ENCODE measurements around the gene ITPR1. TPM values are rescaled to one million over a fixed set of nuclear protein-coding genes. Genes with fewer than 3 reads are reported as not detected.
A peak's percentile ranks its signal among the peaks of the same experiment; 100 is the strongest.

Gene ITPR1
- polyA plus RNA-seq, 1 of the 3 experiments (the other 2 are of a cell fraction), result 5.9 TPM

- TF ChIP-seq ZBTB33 (IDR thresholded peaks at IDR 0.05; ENCODE audit: borderline replicate concordance, low read depth) (no peak), TEAD4 (IDR thresholded peaks at IDR 0.05; ENCODE audit: borderline replicate concordance, insufficient read depth) (no peak), RXRA (IDR thresholded peaks at IDR 0.05; ENCODE audit: borderline replicate concordance, low read depth) (no peak), TAF1 (IDR thresholded peaks at IDR 0.05; ENCODE audit: borderline replicate concordance, low read depth, low read length) (no peak), FOXJ3 (CRISPR knock-in tag; IDR thresholded peaks at IDR 0.05) (no peak), SMC3 (IDR thresholded peaks at IDR 0.05; ENCODE audit: low read depth, low read length) (no peak), GATA2 (CRISPR knock-in tag; IDR thresholded peaks at IDR 0.05) (no peak), RFX5 (IDR thresholded peaks at IDR 0.05; ENCODE audit: low read length) (no peak), POLR2AphosphoS5 (IDR thresholded peaks at IDR 0.05; ENCODE audit: low read depth, low read length) (no peak; the same call in 1 of the 2 replicates), RAD21 (IDR thresholded peaks at IDR 0.05; ENCODE audit: low read length) (no peak), NFIC (IDR thresholded peaks at IDR 0.05; ENCODE audit: borderline replicate concordance) (peak; percentile 70)
Measured at GRCh38 chr3:4751502-4752101, 258.5 kb downstream of the ITPR1 start (continued).

GRCh38 chr3:4752201-4753072 lies 259.3 kb downstream of the ITPR1 start:
- H3K4me1 ChIP-seq (ENCODE audit: control insufficient read depth in 1 of 2, insufficient read depth in 2 of 2, low read depth in 1 of 2, low read length in 1 of 2), result peaks cover 10 to 19% of the 10 kb centered on the region in 2 experiments

More at GRCh38 chr3:4752201-4753072, 259.3 kb downstream of the ITPR1 start:
- ChIA-PET CTCF (interaction anchor here (1.0 kb wide), 1 partner anchor 229 kb away, joined by 3 read pairs; no protein-coding TSS in a partner anchor), POLR2A (no interaction called here)
- H4K20me1 ChIP-seq (ENCODE audit: insufficient read depth), result no peaks in the 10 kb centered on the region
- H3K9ac ChIP-seq, result no peak overlapping the region
- 91% methylated on average over 14 of the region's 17 CpGs for WGBS (ENCODE audit: low lambda C conversion rate)
- H3K27ac ChIP-seq (ENCODE audit: low read depth in 2 of 2, low read length in 1 of 2), result peak overlapping the region in 1 of 2 experiments; percentile 52; a peak in 2 of 4 replicates
- TF ChIP-seq GABPA (IDR thresholded peaks at IDR 0.05; ENCODE audit: low read depth) (no peak), FOXJ3 (CRISPR knock-in tag; IDR thresholded peaks at IDR 0.05) (no peak), JUND (IDR thresholded peaks at IDR 0.05) (no peak), RFX5 (IDR thresholded peaks at IDR 0.05; ENCODE audit: low read length) (no peak), ELF1 (IDR thresholded peaks at IDR 0.05) (no peak), TAF1 (IDR thresholded peaks at IDR 0.05; ENCODE audit: borderline replicate concordance, low read depth, low read length) (no peak), SMC3 (IDR thresholded peaks at IDR 0.05; ENCODE audit: low read depth, low read length) (no peak), CHD2 (IDR thresholded peaks at IDR 0.05; ENCODE audit: low read length, partially characterized antibody) (no peak), NFIC (IDR thresholded peaks at IDR 0.05; ENCODE audit: borderline replicate concordance) (no peak), RXRA (IDR thresholded peaks at IDR 0.05; ENCODE audit: borderline replicate concordance, low read depth) (no peak), MEF2A (IDR thresholded peaks at IDR 0.05; ENCODE audit: borderline replicate concordance, low read depth) (no peak), POLR2AphosphoS5 (IDR thresholded peaks at IDR 0.05; ENCODE audit: low read depth, low read length) (no peak), GATA2 (CRISPR knock-in tag; IDR thresholded peaks at IDR 0.05) (no peak), USF1 (IDR thresholded peaks at IDR 0.05; ENCODE audit: borderline replicate concordance, low read depth) (no peak), TEAD4 (IDR thresholded peaks at IDR 0.05; ENCODE audit: borderline replicate concordance, insufficient read depth) (no peak), FOSL2 (IDR thresholded peaks at IDR 0.05; ENCODE audit: borderline replicate concordance, low read depth) (no peak), RCOR1 (IDR thresholded peaks at IDR 0.05; ENCODE audit: low read length) (no peak)
- TF ChIP-seq, protein P1, sequence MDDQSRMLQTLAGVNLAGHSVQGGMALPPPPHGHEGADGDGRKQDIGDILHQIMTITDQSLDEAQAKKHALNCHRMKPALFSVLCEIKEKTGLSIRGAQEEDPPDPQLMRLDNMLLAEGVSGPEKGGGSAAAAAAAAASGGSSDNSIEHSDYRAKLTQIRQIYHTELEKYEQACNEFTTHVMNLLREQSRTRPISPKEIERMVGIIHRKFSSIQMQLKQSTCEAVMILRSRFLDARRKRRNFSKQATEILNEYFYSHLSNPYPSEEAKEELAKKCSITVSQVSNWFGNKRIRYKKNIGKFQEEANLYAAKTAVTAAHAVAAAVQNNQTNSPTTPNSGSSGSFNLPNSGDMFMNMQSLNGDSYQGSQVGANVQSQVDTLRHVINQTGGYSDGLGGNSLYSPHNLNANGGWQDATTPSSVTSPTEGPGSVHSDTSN (IDR thresholded peaks at IDR 0.05), result no peak
- H3K36me3 ChIP-seq (replicated peaks in 1 of 2; ENCODE audit: control insufficient read depth in 1 of 2, insufficient read depth in 2 of 2, low read length in 1 of 2), result no peaks in the 10 kb centered on the region
- H3K4me3 ChIP-seq (ENCODE audit: low read depth in 2 of 2, low read length in 1 of 2), result no peak overlapping the region
- no peaks in the 10 kb centered on the region for H3K9me3 ChIP-seq
- no peak for DNase-seq
- no peaks in the 10 kb centered on the region for H3K27me3 ChIP-seq (ENCODE audit: insufficient read depth)
- H2AFZ ChIP-seq (ENCODE audit: low read depth), result no peak overlapping the region
- H3K9me2 ChIP-seq, result no peaks in the 10 kb centered on the region
- H3K79me2 ChIP-seq (ENCODE audit: insufficient read depth), result no peaks in the 10 kb centered on the region
- H3K4me2 ChIP-seq, result peak overlapping the region; percentile 57; the same call in 1 of the 2 replicates
- peaks cover 7% of the 10 kb centered on the region for H3F3A ChIP-seq (replicated peaks; ENCODE audit: insufficient read depth)

Measured in SK-N-SH (cell line).